Measurements from ENCODE around the gene ENO2. TPM values are rescaled to one million over a fixed set of nuclear protein-coding genes. Genes with fewer than 3 reads are reported as not detected.

ENO2 gene
- total RNA-seq, 4 donors from 2014 or later: 13.0 to 25.3 (median 19.8) TPM

GRCh38 chr12:6927379-6928021, 13.1 kb downstream of the ENO2 start, which contains the start of gene ATN1:
TSS of gene ATN1 (plus strand) at chr12:6927959. CDS start at chr12:6934002, 6,043 bp downstream.
- intact Hi-C loops (cut with DNase I): no loop called here
- Histone ChIP-seq H3K9me3 (no peaks in the 10 kb centered on the region), H3K27ac (peak within 1 kb of the TSS; percentile 97 to 99 (median 98)), H3K4me1 (peaks cover 42 to 57% of the 10 kb centered on the region in 2 donors), H3K36me3 (no peaks in the 10 kb centered on the region), H3K27me3 (no peaks in the 10 kb centered on the region), H3K4me3 (replicated peaks in 1 of 3) (peak within 1 kb of the TSS; percentile 54 to 97 (median 79))
- 1 to 2% methylated on average over 31 to 34 of the region's 66 CpGs for WGBS, 2 donors
- TF ChIP-seq POLR2A (IDR thresholded peaks at IDR 0.05): peak in 1 of 2 donors; percentile 82
- TF ChIP-seq, protein P1, sequence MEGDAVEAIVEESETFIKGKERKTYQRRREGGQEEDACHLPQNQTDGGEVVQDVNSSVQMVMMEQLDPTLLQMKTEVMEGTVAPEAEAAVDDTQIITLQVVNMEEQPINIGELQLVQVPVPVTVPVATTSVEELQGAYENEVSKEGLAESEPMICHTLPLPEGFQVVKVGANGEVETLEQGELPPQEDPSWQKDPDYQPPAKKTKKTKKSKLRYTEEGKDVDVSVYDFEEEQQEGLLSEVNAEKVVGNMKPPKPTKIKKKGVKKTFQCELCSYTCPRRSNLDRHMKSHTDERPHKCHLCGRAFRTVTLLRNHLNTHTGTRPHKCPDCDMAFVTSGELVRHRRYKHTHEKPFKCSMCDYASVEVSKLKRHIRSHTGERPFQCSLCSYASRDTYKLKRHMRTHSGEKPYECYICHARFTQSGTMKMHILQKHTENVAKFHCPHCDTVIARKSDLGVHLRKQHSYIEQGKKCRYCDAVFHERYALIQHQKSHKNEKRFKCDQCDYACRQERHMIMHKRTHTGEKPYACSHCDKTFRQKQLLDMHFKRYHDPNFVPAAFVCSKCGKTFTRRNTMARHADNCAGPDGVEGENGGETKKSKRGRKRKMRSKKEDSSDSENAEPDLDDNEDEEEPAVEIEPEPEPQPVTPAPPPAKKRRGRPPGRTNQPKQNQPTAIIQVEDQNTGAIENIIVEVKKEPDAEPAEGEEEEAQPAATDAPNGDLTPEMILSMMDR (IDR thresholded peaks at IDR 0.05): no peak
- peak; percentile 90 for DNase-seq

GRCh38 chr12:6928022-6928702, 13.8 kb downstream of the ENO2 start:
- TF ChIP-seq, protein P1 (IDR thresholded peaks at IDR 0.05): no peak
- TF ChIP-seq POLR2A (IDR thresholded peaks at IDR 0.05): no peak
- Histone ChIP-seq H3K4me1 (peaks cover 42 to 58% of the 10 kb centered on the region in 2 donors), H3K9me3 (no peaks in the 10 kb centered on the region), H3K36me3 (no peaks in the 10 kb centered on the region), H3K4me3 (replicated peaks in 1 of 3) (peak overlapping the region; percentile 54 to 97 (median 79)), H3K27ac (peak overlapping the region; percentile 97 to 98 (median 97)), H3K27me3 (no peaks in the 10 kb centered on the region)
- 1 to 2% methylated on average over 14 of the region's 79 CpGs for WGBS, 2 donors
- intact Hi-C loops (cut with DNase I): no loop called here
- peak; percentile 48 to 49 for DNase-seq

DNA sequence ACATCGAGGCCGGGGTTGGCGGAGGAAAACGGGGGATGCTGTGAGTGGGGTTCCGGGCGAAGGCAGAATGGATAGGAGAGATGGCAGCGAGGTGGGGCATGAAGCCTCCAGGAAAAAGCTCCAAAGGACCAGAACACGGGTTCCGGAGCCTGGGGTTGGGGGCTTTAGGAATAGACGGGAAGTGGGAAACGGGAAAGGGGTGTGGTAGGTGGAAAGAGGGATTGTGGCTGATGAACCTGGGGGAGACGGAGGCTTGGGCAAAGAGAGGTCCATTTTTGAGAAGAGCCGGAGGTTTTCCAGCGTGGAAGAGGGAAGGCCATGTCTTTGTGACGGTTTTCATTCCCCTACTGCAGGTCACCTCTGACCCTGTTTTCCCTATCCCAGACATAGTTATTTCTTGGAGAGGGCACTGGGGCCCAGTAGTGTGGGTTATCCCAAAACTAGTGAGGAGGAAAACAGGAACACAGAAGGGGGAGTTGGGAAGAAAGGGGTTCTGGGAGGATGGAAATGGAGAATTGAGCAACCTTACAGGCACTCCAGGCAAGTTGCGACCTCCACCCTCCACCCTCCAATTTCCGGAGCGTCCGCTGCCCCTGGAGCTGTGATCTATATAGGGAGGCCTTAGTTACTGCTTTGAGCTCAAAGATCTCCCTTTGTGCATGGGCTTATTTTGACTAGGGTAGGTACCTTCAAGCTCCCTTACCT, 14.5 kb downstream of the ENO2 start:
- H3K4me1 ChIP-seq: peaks cover 42 to 64% of the 10 kb centered on the region in 2 donors
- no peak for DNase-seq
- peak overlapping the region; percentile 97 to 98 (median 97) for H3K27ac ChIP-seq
- no peaks in the 10 kb centered on the region for H3K9me3 ChIP-seq
- TF ChIP-seq, protein P1 (IDR thresholded peaks at IDR 0.05): no peak
- TF ChIP-seq POLR2A (IDR thresholded peaks at IDR 0.05): no peak
- WGBS, 2 donors: 5 to 8% methylated on average over 19 of the region's 19 CpGs
- H3K36me3 ChIP-seq: peaks cover 2% of the 10 kb centered on the region in 2 donors
- intact Hi-C loops (cut with DNase I): no loop called here
- peak overlapping the region; percentile 54 to 97 (median 79) for H3K4me3 ChIP-seq (replicated peaks in 1 of 3)
- no peaks in the 10 kb centered on the region for H3K27me3 ChIP-seq

- Histone ChIP-seq H3K4me1 (peaks cover 38 to 58% of the 10 kb centered on the region in 2 donors), H3K27ac (peak overlapping the region; percentile 97 to 98 (median 97)), H3K36me3 (peaks cover 10 to 11% of the 10 kb centered on the region in 2 donors), H3K9me3 (no peaks in the 10 kb centered on the region), H3K4me3 (replicated peaks in 1 of 3) (peak overlapping the region; percentile 54 to 97 (median 79)), H3K27me3 (no peaks in the 10 kb centered on the region)
- DNase-seq: no peak
- intact Hi-C loops (cut with DNase I): no loop called here
- TF ChIP-seq POLR2A (IDR thresholded peaks at IDR 0.05): no peak
- TF ChIP-seq, protein P1 (IDR thresholded peaks at IDR 0.05): no peak
- whole genome bisulfite sequencing, 2 donors: 43 to 44% methylated on average over 6 to 7 of the region's 7 CpGs
Observed at GRCh38 chr12:6929466-6930452, 15.4 kb downstream of the ENO2 start.

All from thyroid gland (tissue), 4 donors.